GM18909 (cell line): ENCODE data around the gene TIMM22.
"Not testable (repeated sequence)": the region's sequence is repeated elsewhere in the genome, so short reads cannot be mapped to it uniquely, and the experiment has no call there.

Experiments used
- ATAC-seq: cut with Tn5 transposase; IDR thresholded peaks from one replicate; pipeline ENCODE4 v1.9.1; 2021; ENCODE audit warnings: mild to moderate bottlenecking; ENCODE audit not compliant: unreplicated experiment, poor library complexity

TIMM22 gene

GRCh38 chr17:970364-970763, 26.6 kb upstream of the TIMM22 start:
- no peak for ATAC-seq

GRCh38 chr17:971861-972260, 25.1 kb upstream of the TIMM22 start:
- not testable (repeated sequence) for ATAC-seq

- no peak for ATAC-seq
Observed at GRCh38 chr17:973053-973452, 23.9 kb upstream of the TIMM22 start.

GRCh38 chr17:974778-975177, 22.2 kb upstream of the TIMM22 start:
- ATAC-seq: not testable (repeated sequence)

GRCh38 chr17:975371-975915, 21.5 kb upstream of the TIMM22 start:
- ATAC-seq: no peak

GRCh38 chr17:976312-976711, 20.6 kb upstream of the TIMM22 start:
- no peak for ATAC-seq

- ATAC-seq: no peak
Observed at GRCh38 chr17:977166-977565, 19.8 kb upstream of the TIMM22 start.

GRCh38 chr17:978103-979093, 18.5 kb upstream of the TIMM22 start:
- no peak for ATAC-seq

- no peak for ATAC-seq
Observed at GRCh38 chr17:979212-979538, 17.8 kb upstream of the TIMM22 start.

GRCh38 chr17:979539-980405, 17.2 kb upstream of the TIMM22 start, which contains the start of gene NXN:
Gene NXN (minus strand): TSS chr17:979776.
- ATAC-seq: peak; percentile 71

GRCh38 chr17:980406-981291, 16.3 kb upstream of the TIMM22 start:
- no peak for ATAC-seq

- ATAC-seq: no peak
Observed at GRCh38 chr17:981292-981658, 15.7 kb upstream of the TIMM22 start.

- no peak for ATAC-seq
Observed at GRCh38 chr17:983921-984320, 13.0 kb upstream of the TIMM22 start.

- no peak for ATAC-seq
Observed at GRCh38 chr17:986322-986929, 10.5 kb upstream of the TIMM22 start.

GRCh38 chr17:987931-988330, 9.0 kb upstream of the TIMM22 start:
- ATAC-seq: no peak

- ATAC-seq: no peak
Observed at GRCh38 chr17:988561-988960, 8.4 kb upstream of the TIMM22 start.

GRCh38 chr17:992933-993332, 4.0 kb upstream of the TIMM22 start:
- ATAC-seq: no peak

- ATAC-seq: not testable (repeated sequence)
Observed at GRCh38 chr17:995324-995723, 1.6 kb upstream of the TIMM22 start.

GRCh38 chr17:998111-998510, 1.2 kb downstream of the TIMM22 start:
- ATAC-seq: no peak
